ENCODE results near the gene RPL36.
A peak's percentile ranks its signal among the peaks of the same experiment; 100 is the strongest.
"Not testable (repeated sequence)": the region's sequence is repeated elsewhere in the genome, so short reads cannot be mapped to it uniquely, and the experiment has no call there.

RPL36 gene

GRCh38 chr19:5686647-5687359 lies 3.3 kb upstream of the RPL36 start:
- H3K4me1 ChIP-seq (ENCODE audit: insufficient read depth, low read length, poor library complexity, severe bottlenecking): peaks cover 6% of the 10 kb centered on the region
- no peaks in the 10 kb centered on the region for H3K9me3 ChIP-seq (ENCODE audit: insufficient read depth, low read depth, low read length)
- peaks cover 8% of the 10 kb centered on the region; the same call in 1 of the 2 replicates for H3K36me3 ChIP-seq (ENCODE audit: insufficient read depth, low read length)
- peaks cover 17% of the 10 kb centered on the region for H4K20me1 ChIP-seq (ENCODE audit: insufficient read depth, low read length, poor library complexity, severe bottlenecking)
- H3F3A ChIP-seq (ENCODE audit: low read depth): no peaks in the 10 kb centered on the region
- peaks cover 9% of the 10 kb centered on the region for H3K27me3 ChIP-seq (ENCODE audit: insufficient read depth, low read length, poor library complexity, severe bottlenecking)
- peaks cover 18% of the 10 kb centered on the region for H3K79me2 ChIP-seq (ENCODE audit: insufficient read depth, low read length)
- TF ChIP-seq CTCF (conservative IDR thresholded peaks at IDR 0.05; ENCODE audit: low read length): peak; percentile 73
- TF ChIP-seq EZH2phosphoT487 (IDR thresholded peaks at IDR 0.05; ENCODE audit: borderline replicate concordance): no peak
- H3K4me3 ChIP-seq (ENCODE audit: low read length, poor library complexity, severe bottlenecking): peak overlapping the region; percentile 77
- H3K4me2 ChIP-seq (ENCODE audit: low read depth, low read length, poor library complexity, severe bottlenecking): peak overlapping the region; percentile 54
- peak overlapping the region; percentile 42 for H3K9ac ChIP-seq (ENCODE audit: low read depth, low read length, poor library complexity, severe bottlenecking)
- H2AFZ ChIP-seq (ENCODE audit: low read length): peak overlapping the region; percentile 89
- H3K9me2 ChIP-seq (replicated peaks; ENCODE audit: low read depth, low read length): no peaks in the 10 kb centered on the region

DNA sequence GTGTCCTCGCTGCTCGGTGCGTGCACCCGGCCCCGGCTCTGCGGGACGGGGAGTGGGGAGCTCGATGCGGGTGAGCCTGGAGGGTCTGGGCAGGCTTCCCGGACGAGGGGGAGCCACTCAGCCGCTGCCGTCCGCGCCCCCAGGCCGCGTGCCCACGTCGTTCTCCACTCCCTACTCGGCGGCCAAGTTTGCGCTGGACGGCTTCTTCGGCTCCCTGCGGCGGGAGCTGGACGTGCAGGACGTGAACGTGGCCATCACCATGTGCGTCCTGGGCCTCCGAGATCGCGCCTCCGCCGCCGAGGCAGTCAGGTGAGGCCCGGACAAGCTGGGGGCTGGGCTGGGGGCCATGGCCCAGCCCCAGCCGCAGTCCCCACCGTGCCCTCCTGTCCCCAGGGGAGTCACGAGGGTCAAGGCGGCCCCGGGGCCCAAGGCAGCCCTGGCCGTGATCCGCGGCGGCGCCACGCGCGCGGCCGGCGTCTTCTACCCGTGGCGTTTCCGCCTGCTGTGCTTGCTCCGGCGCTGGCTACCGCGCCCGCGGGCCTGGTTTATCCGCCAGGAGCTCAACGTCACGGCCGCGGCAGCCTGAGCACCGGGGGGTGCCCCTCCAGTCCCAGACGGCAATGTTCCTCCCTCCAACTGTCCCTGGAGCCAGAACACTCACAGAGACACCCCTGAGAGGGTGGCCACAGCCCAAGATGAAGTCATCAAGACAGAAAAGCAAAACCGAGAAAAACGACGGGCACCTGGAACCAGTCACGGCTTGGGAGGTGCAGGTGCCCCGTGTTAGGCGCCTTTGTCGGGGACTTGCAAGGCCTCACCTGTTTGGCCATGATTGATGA lies 2.5 kb upstream of the RPL36 start:
- Histone ChIP-seq H3K4me3 (ENCODE audit: low read length, poor library complexity, severe bottlenecking) (no peak overlapping the region), H3K4me1 (ENCODE audit: insufficient read depth, low read length, poor library complexity, severe bottlenecking) (peaks cover 14% of the 10 kb centered on the region), H3K9ac (ENCODE audit: low read depth, low read length, poor library complexity, severe bottlenecking) (no peak overlapping the region)

GRCh38 chr19:5688262-5688881 lies 1.7 kb upstream of the RPL36 start:
- not testable (repeated sequence) for H3K27me3 ChIP-seq (ENCODE audit: insufficient read depth, low read length, poor library complexity, severe bottlenecking); H3K9me2 ChIP-seq (replicated peaks; ENCODE audit: low read depth, low read length); H3K9ac ChIP-seq (ENCODE audit: low read depth, low read length, poor library complexity, severe bottlenecking); H3F3A ChIP-seq (ENCODE audit: low read depth); H3K4me3 ChIP-seq (ENCODE audit: low read length, poor library complexity, severe bottlenecking); H3K4me2 ChIP-seq (ENCODE audit: low read depth, low read length, poor library complexity, severe bottlenecking); H3K9me3 ChIP-seq (ENCODE audit: insufficient read depth, low read depth, low read length); H2AFZ ChIP-seq (ENCODE audit: low read length)
- Histone ChIP-seq H3K79me2 (ENCODE audit: insufficient read depth, low read length) (peaks cover 33% of the 10 kb centered on the region), H3K4me1 (ENCODE audit: insufficient read depth, low read length, poor library complexity, severe bottlenecking) (peaks cover 15% of the 10 kb centered on the region), H4K20me1 (ENCODE audit: insufficient read depth, low read length, poor library complexity, severe bottlenecking) (peaks cover 33% of the 10 kb centered on the region), H3K36me3 (ENCODE audit: insufficient read depth, low read length) (peaks cover 23% of the 10 kb centered on the region; the same call in 1 of the 2 replicates)

More for the DNA sequence above, 2.5 kb upstream of the RPL36 start:
- H3K9me2 ChIP-seq (replicated peaks; ENCODE audit: low read depth, low read length): no peaks in the 10 kb centered on the region
- peaks cover 25% of the 10 kb centered on the region for H3K79me2 ChIP-seq (ENCODE audit: insufficient read depth, low read length)
- H3K4me2 ChIP-seq (ENCODE audit: low read depth, low read length, poor library complexity, severe bottlenecking): no peak overlapping the region
- no peaks in the 10 kb centered on the region for H3F3A ChIP-seq (ENCODE audit: low read depth)
- no peak for TF ChIP-seq CTCF (conservative IDR thresholded peaks at IDR 0.05; ENCODE audit: low read length)
- TF ChIP-seq EZH2phosphoT487 (IDR thresholded peaks at IDR 0.05; ENCODE audit: borderline replicate concordance): no peak
- H2AFZ ChIP-seq (ENCODE audit: low read length): no peak overlapping the region
- peaks cover 25% of the 10 kb centered on the region for H4K20me1 ChIP-seq (ENCODE audit: insufficient read depth, low read length, poor library complexity, severe bottlenecking)
- H3K27me3 ChIP-seq (ENCODE audit: insufficient read depth, low read length, poor library complexity, severe bottlenecking): peaks cover 9% of the 10 kb centered on the region
- H3K36me3 ChIP-seq (ENCODE audit: insufficient read depth, low read length): peaks cover 15% of the 10 kb centered on the region; the same call in 1 of the 2 replicates
- H3K9me3 ChIP-seq (ENCODE audit: insufficient read depth, low read depth, low read length): no peaks in the 10 kb centered on the region

Measured in Loucy (cell line).